Cerebellar cortex (tissue), 1 donor: Measurements from ENCODE around the gene GRB2.
"Not testable (repeated sequence)": the region's sequence is repeated elsewhere in the genome, so short reads cannot be mapped to it uniquely, and the experiment has no call there.

Source experiments
- DNase-seq: peaks from one replicate; pipeline ENCODE4 v3.0.0-alpha.2; 2015; ENCODE audit warnings: low spot score

The GRB2 gene

GRCh38 chr17:75405365-75406221, at the start of gene GRB2:
TSS of gene GRB2 (minus strand) at chr17:75405678. CDS start at chr17:75393628, 12,050 bp downstream.
- peak; percentile 94 for DNase-seq

DNA sequence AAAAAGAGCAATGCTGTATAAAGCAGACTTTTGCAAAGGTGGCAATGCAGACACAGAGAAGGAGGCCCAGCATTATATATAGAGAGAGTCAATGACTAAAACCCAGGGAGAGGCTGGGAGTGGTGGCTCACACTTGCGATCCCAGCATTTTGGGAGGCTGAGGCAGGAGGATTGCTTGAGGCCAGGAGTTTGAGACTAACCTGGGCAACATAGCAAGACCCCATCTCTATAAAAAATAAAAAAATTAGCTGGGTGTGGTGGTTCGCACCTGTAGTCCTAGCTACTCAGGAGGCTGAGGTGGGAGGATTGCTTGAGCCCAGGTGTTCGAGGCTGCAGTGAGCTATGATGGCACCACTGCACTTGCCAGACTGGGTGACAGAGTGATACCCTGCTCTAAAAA, 49.2 kb upstream of the GRB2 start:
- DNase-seq, result not testable (repeated sequence)

GRCh38 chr17:75454193-75454592, 48.7 kb upstream of the GRB2 start:
- DNase-seq, result no peak

GRCh38 chr17:75450270-75450669, 44.8 kb upstream of the GRB2 start:
- DNase-seq, result no peak

- no peak for DNase-seq
Observed at GRCh38 chr17:75447951-75448856, 42.7 kb upstream of the GRB2 start.

GRCh38 chr17:75445896-75446295, 40.4 kb upstream of the GRB2 start:
- DNase-seq, result not testable (repeated sequence)

GRCh38 chr17:75445296-75445695, 39.8 kb upstream of the GRB2 start:
- DNase-seq, result no peak

DNA sequence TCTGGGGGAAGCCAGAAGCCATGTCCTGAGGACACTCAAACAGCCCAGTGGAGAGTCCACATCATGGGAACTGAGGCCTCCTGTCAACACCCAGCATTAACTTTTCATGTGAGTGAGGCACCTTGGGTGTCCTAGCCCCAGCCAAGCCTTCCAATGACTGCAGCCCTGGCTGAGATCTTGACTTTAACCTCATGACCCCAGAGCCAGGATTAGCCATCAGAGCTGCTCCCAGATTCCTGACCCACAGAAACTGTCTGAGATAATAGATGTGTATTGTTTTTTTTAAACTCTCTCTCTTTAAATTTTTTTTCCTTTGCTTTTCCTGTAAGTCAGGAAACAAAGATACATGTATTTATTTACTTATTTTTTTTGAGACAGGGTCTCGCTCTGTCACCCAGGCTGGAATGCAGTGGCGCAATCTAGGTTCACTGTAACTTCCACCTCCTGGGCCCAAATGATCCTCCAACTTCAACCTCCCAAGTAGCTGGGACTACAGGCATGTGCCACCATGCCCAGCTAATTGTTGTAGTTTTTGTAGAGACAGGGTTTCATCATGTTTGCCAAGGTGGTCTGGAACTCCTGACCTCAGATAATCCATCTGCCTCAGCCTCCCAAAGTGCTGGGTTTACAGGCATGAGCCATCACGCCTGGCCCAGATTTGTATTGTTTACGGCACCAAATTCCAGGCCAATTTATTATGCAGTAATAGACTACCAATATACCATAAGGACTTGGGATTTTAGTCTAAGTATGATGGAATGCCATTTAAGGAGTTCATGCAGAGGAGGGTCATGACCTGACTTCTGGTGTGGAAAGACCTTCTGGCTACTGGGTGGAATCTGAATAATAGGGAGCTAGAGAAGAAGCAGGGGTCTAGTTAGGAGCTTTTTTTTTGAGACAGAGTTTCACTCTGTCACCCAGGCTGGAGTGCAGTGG, 37.0 kb upstream of the GRB2 start:
- peak; percentile 42 for DNase-seq

DNA sequence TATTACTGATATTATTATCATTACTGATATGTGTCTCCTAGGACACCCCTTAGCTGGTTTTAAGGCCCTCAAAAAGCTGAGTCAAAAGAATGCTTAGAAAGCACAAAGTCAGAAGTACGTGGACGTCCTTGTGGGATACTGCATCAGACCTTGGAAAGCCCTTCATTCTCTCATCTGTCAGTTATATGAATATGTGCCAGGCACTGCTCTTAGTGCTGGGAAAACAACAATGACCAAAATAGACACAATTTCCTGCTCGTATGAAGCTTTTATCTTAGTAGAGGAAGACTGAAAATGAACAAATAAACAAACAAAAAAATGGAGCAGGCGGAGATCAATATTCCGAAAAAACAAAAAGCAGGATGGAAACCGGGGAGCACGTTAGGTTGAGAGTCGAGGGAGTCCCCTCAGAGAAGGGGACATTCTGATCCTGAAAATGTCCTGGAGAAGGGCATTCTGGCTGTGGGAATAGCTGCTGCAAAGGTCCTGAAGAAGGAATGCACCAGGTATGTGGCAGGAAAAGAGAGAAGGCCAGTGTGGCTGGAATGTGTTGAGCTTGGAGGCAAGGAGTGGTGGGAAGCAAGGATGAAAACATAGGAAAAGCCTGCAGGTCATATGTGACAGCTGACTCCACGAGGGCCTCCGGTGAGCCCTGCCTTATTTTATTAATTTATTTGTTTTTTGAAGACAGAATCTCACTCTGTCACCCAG, 35.4 kb upstream of the GRB2 start:
- DNase-seq, result no peak

- DNase-seq, result no peak
Observed at GRCh38 chr17:75439287-75439686, 33.8 kb upstream of the GRB2 start.

DNA sequence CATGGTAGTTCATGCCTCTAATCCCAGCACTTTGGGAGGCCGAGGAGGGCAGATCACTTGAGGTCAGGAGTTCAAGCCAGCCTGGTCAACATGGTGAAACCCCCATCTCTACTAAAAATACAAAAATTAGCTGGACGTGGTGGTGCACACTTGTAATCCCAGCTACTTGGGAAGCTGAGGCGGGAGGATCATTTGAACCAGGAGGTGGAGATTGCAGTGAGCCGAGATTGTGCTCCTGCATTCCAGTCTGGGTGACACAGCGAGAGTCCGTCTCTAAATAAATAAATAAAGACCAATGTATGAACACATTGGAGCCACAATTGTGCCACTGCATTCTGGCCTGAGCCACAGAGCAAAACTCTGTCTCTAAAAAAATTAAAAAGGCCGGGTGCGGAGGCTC, 31.9 kb upstream of the GRB2 start:
- DNase-seq, result not testable (repeated sequence)

- not testable (repeated sequence) for DNase-seq
Observed at GRCh38 chr17:75434433-75434832, 29.0 kb upstream of the GRB2 start.

DNA sequence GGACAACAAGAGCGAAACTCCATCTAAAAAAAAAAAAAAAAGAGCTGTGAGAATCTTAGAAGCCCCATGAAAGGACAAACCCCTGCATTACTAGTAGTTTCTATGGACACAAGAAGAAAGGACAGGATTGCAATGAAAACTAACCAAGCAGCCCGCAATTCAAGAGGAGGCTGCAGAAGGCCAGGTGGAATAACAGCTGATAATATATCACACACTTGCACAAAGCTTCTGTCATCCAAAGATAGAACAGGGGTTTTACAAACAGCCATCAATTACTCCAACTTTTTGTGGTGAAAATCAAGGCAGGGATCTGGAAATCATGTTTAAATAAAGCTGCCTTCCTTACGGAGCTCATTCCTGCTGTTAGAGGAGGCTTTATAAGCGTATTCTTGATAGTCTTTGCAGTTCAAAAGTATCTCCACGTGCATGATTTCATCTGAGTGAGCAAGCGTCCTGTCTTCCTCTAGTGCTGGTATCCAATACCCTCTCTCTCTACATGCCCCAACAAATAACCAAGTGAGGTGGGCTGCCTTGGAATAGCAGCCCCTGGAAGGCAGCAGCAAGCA, 27.8 kb upstream of the GRB2 start:
- DNase-seq, result no peak

GRCh38 chr17:75430159-75430974, 24.9 kb upstream of the GRB2 start:
- peak; percentile 75 for DNase-seq

DNA sequence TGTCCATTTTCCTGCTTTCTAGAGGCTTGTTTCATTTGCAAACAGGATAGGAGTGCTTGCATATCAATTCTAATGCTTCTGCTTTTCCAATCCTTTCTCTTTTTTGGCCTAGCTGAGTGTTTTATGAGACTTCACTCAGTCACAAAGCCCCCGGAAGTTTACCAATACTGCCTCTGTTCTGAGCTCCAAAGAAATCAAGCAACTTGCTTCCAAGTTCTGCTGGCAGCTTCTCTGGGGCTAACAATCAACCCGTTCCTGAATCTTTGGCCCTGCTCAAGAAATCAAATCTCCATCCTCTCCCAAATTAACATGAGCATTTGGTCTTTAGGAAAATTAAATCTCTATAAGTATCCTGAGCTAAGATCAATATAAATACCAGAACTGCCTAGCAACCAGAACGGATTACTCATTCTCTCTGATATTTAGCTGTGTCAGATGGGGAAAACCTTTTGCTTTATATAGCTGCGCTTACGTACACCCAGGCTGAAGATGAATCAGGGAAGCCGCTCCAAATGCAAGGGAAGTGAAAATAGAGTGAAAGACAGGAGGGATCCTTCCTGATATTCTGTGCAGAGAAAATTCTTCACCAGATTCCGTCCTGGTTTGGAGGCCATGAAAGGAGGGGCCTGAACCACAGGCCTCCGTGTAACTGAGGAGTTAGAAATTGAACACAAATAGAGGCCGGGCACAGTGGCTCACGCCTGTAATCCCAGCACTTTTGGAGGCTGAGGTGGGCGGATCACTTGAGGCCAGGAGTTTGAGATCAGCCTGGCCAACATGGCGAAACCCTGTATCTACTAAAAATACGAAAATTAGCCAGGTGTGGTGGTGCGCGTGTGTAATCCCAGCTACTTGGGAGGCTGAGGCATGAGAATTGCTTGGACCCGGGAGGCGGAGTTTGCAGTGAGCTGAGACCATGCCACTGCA, 23.3 kb upstream of the GRB2 start:
- peak; percentile 19 for DNase-seq

DNA sequence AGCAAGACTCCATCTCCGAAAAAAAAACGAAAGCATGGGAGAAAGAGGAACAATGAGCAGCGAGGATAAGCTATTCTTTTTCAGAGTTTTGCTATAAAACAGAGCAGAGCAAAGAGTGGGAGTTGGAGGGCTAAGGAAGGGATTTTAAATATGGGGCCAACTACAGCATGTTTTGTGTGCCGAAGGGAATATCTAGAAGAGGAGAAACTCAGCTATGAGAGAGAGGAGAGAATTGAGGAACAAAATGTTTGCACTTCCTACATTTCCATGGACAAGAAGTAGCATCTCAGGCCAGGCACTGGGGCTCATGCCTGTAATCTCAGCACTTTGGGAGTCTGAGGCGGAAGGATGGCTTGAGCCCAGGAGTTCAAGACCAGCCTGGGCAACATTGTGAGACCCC, 13.1 kb upstream of the GRB2 start:
- DNase-seq, result no peak

GRCh38 chr17:75417054-75417580, 11.6 kb upstream of the GRB2 start:
- no peak for DNase-seq

- no peak for DNase-seq
Observed at GRCh38 chr17:75416006-75416405, 10.5 kb upstream of the GRB2 start.
